Muscle of leg (tissue), 11 donors: Measurements from ENCODE around the gene ALG1L2. TPM values are rescaled to one million over a fixed set of nuclear protein-coding genes. Genes with fewer than 3 reads are reported as not detected.
"Not testable (repeated sequence)": the region's sequence is repeated elsewhere in the genome, so short reads cannot be mapped to it uniquely, and the experiment has no call there.

Experiments
- DNase-seq: peaks from one replicate; pipeline ENCODE4 v3.0.0; 2013
- H3K27ac ChIP-seq: one replicate; pipeline ENCODE4 v1.5.1; 2013; ENCODE audit warnings: mild to moderate bottlenecking, low read length, control low read depth
- H3K27me3 ChIP-seq: one replicate; pipeline ENCODE4 v1.6.1; 2013; ENCODE audit warnings: low read length; ENCODE audit not compliant: control insufficient read depth, insufficient read depth
- H3K36me3 ChIP-seq: one replicate; pipeline ENCODE4 v1.6.1; 2013; ENCODE audit warnings: low read length; ENCODE audit not compliant: control insufficient read depth, insufficient read depth
- H3K4me1 ChIP-seq: one replicate; pipeline ENCODE4 v1.6.1; 2013; ENCODE audit warnings: low read length; ENCODE audit not compliant: control insufficient read depth, insufficient read depth
- H3K4me3 ChIP-seq: one replicate; pipeline ENCODE4 v1.5.1; 2013; ENCODE audit warnings: low read length, control low read depth
- H3K9me3 ChIP-seq: replicated peaks from 2 replicates; pipeline ENCODE4 v1.6.1; 2013; ENCODE audit warnings: low read depth, low read length; ENCODE audit not compliant: control insufficient read depth
- WGBS: methylation state at CpG from one replicate; pipeline ENCODE4 v1.1.5; 2013; ENCODE audit warnings: missing lambda C conversion rate; ENCODE audit not compliant: insufficient coverage; 5-methylcytosine and 5-hydroxymethylcytosine counted together
- polyA plus RNA-seq, 8 donors: library from polyadenylated mRNA; unstranded; fragments of 120-200 nt; gene quantifications; one replicate each; pipeline versions ENCODE4 v1.2.1 to v1.2.3, GENCODE V29; 2013; ENCODE audit warnings: inconsistent platforms in 1 of 8, low replicate concordance in 1 of 8; ENCODE audit not compliant: insufficient read length in 8 of 8, insufficient read depth in 1 of 8
- total RNA-seq: library from RNA; stranded (reverse); fragments of 120-200 nt; gene quantifications from one replicate; pipeline ENCODE4 v1.2.4, GENCODE V29; 2013

Gene ALG1L2
- total and polyA plus RNA-seq, 9 donors, result 0.40 to 2.6 (median 1.2) TPM

- not testable (repeated sequence) for H3K4me3 ChIP-seq, DNase-seq, H3K27ac ChIP-seq, H3K36me3 ChIP-seq, H3K27me3 ChIP-seq, H3K9me3 ChIP-seq, H3K4me1 ChIP-seq
- no CpG with 5 or more reads among the region's 6 CpGs for WGBS
These were observed 22.9 kb upstream of the ALG1L2 start for GRCh38 chr3:130058716-130059115.

- not testable (repeated sequence) for H3K27me3 ChIP-seq, H3K36me3 ChIP-seq, H3K4me1 ChIP-seq, H3K4me3 ChIP-seq, DNase-seq, H3K27ac ChIP-seq, H3K9me3 ChIP-seq
- WGBS, result 100% methylated on average over 1 of the region's 1 CpG
These were observed 22.5 kb upstream of the ALG1L2 start for GRCh38 chr3:130059162-130059561.

DNA sequence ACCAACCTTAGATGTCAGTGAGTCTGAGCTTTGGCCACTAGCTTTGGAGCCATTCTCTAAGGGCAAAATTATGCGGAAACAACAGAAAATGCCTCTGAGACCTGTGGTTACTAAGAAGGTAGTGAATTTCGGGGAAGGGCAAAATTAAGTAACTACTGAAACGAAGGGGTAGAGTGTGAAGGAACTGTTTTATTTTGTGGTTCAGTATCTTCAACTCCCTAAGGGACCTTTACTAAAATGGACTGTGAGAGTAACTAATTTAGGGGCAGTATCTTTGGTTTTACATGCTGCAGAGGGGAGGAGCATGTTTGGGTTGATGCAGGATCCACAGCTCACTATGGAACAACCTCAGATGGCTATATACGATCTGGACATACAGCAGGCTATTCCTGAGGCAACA is 8.0 kb upstream of the ALG1L2 start:
- H3K27ac ChIP-seq, result no peak overlapping the region
- no peaks in the 10 kb centered on the region for H3K27me3 ChIP-seq
- H3K4me3 ChIP-seq, result no peak overlapping the region
- no CpG with 5 or more reads among the region's 4 CpGs for WGBS
- no peaks in the 10 kb centered on the region for H3K36me3 ChIP-seq
- no peak for DNase-seq
- H3K9me3 ChIP-seq, result peaks cover 2% of the 10 kb centered on the region
- H3K4me1 ChIP-seq, result no peaks in the 10 kb centered on the region

- H3K4me3 ChIP-seq, result no peak overlapping the region
- no peak for DNase-seq
- H3K27me3 ChIP-seq, result no peaks in the 10 kb centered on the region
- H3K36me3 ChIP-seq, result no peaks in the 10 kb centered on the region
- H3K4me1 ChIP-seq, result peaks cover 8% of the 10 kb centered on the region
- no peak overlapping the region for H3K27ac ChIP-seq
- H3K9me3 ChIP-seq, result no peaks in the 10 kb centered on the region
- no CpG with 5 or more reads among the region's 7 CpGs for WGBS
These were observed 4.0 kb upstream of the ALG1L2 start for GRCh38 chr3:130077636-130078035.

DNA sequence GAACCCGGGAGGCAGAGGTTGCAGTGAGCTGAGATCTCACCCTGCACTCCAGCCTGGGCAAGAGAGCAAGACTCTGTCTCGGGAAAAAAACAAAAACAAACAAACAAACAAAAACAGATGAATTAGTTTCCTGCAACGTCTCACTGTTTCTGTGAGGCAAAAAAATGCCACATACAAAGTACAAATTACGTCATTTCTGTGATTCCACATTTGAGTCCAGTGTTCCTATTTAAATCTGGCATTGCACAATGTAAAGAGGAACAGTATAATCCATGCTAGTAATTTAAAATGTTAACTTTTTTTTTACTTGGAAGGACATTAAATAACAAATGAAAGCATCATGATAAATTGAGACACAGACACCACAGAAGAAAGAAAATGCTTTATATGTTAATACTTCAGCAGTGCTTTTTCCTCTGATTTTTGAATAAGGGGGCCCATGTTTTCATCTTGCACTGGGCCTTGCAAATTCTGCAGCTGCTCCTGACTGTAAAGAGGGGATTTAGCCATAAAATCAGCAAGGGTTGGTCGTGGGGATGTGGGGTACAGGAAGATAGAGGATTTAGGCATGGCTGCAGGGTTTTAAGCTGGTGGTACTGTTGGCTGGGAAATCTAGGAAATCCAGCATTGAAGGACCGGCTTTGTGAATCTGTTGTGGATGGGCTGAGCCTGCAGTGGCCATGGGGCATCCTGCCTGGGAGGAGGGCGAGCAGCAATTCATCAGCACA is 1.9 kb downstream of the ALG1L2 start:
- 39% methylated on average over 2 of the region's 7 CpGs for WGBS

DNA sequence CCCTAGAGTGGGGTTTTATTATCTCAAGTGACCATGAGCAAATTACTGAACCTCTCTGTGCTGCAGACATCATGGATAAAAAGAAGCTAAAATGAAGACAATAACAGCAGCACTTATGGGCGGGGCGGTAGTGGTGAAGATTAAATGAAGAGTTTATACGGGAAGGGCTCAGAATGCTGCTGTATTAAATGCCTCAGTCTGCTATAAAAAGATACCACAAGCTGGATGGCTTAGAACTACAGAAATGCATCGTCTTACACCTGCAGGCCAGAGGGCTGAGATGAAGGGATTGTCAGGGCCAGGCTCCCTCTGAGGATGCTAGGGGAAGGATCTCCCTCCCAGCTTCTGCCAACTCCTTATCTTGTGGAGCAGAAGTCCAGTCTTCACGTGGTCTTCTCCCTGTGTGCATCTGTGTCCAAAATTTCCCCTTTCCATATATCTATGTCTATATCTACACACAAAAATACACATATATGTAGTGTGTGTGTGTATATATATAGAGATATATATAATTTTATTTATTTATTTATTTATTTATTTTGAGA is 2.9 kb downstream of the ALG1L2 start:
- DNase-seq, result no peak
- Histone ChIP-seq H3K4me3 (no peak overlapping the region), H3K4me1 (peaks cover 15% of the 10 kb centered on the region), H3K36me3 (no peaks in the 10 kb centered on the region), H3K9me3 (no peaks in the 10 kb centered on the region), H3K27me3 (no peaks in the 10 kb centered on the region), H3K27ac (no peak overlapping the region)
- no CpG with 5 or more reads among the region's 5 CpGs for WGBS

More for the DNA sequence above, 1.9 kb downstream of the ALG1L2 start:
- H3K9me3 ChIP-seq, H3K4me3 ChIP-seq, DNase-seq, H3K27me3 ChIP-seq, H3K36me3 ChIP-seq: not testable (repeated sequence)
- Histone ChIP-seq H3K4me1 (peaks cover 15% of the 10 kb centered on the region), H3K27ac (peak overlapping the region; percentile 47)

DNA sequence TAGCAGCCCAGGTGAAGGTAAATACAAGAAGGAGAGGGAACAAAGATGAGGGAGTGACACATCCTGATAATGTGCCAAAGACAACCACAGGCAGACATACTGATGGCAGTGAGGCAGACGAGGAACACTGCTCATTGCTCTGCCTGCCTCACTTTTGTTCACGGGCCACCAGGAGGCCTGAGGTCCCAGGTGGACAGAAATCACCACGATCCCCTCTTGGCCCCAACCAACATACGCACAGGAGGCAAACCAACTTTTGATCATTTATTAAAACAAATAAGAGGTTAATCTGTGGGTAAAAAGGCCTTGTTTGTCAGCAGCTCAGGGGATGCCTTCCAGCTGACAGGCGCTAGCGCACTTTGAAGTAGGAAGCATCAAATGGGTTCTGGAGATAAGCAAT is 4.2 kb downstream of the ALG1L2 start:
- H3K27me3 ChIP-seq, result no peaks in the 10 kb centered on the region
- no peak overlapping the region for H3K27ac ChIP-seq
- H3K9me3 ChIP-seq, result no peaks in the 10 kb centered on the region
- no peak for DNase-seq
- H3K4me1 ChIP-seq, result peaks cover 15% of the 10 kb centered on the region
- no CpG with 5 or more reads among the region's 6 CpGs for WGBS
- H3K36me3 ChIP-seq, result no peaks in the 10 kb centered on the region
- no peak overlapping the region for H3K4me3 ChIP-seq

DNA sequence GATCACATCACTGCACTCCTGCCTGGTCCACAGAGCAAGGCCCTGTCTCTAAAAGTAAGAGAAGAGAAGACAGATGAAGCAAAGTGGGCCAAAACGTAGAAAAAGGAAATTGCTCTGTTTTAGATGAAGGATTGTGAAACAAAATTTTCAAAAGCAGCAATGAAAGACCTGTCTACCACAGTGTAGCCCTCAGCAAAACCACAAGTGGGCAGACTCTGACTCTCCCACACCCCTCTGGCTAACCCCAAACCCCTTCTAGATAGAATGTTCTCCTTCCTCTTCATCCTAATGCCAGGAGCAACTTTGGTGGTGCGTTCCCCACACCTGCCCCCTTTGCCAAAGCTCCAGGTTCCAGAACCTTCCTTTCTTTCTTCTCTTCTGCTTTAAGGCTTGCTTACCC is 5.0 kb downstream of the ALG1L2 start:
- H3K4me1 ChIP-seq, H3K9me3 ChIP-seq, DNase-seq, H3K27ac ChIP-seq, H3K36me3 ChIP-seq, H3K4me3 ChIP-seq, H3K27me3 ChIP-seq: not testable (repeated sequence)
- WGBS, result 60% methylated on average over 1 of the region's 2 CpGs

DNA sequence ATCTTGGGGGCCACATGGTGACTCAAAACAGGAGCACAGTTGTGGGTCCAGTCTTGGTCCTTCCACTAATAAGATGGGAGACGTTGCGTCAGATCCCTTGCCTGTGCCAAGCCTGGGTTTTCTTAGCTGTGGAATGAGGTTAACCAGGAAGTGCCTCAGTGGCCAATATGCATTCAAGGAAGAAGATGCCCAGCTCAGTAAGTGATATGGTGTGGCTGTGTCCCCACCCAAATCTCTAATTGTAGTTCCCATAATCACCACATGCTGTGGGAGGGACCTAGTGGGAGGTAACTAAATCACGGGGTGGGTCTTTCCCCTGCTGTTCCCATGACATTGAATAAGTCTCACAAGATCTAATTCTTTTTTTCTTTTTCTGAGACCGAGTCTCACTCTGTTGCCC is 6.4 kb downstream of the ALG1L2 start:
- no peaks in the 10 kb centered on the region for H3K9me3 ChIP-seq
- no peak for DNase-seq
- H3K27ac ChIP-seq, result no peak overlapping the region
- H3K36me3 ChIP-seq, result no peaks in the 10 kb centered on the region
- 64% methylated on average over 3 of the region's 4 CpGs for WGBS
- H3K4me1 ChIP-seq, result peaks cover 7% of the 10 kb centered on the region
- no peaks in the 10 kb centered on the region for H3K27me3 ChIP-seq
- no peak overlapping the region for H3K4me3 ChIP-seq

- not testable (repeated sequence) for H3K4me3 ChIP-seq, H3K36me3 ChIP-seq, H3K27me3 ChIP-seq, DNase-seq, H3K9me3 ChIP-seq, H3K27ac ChIP-seq
- peaks cover 18% of the 10 kb centered on the region for H3K4me1 ChIP-seq
- WGBS, result no CpG with 5 or more reads among the region's 3 CpGs
These were observed 9.1 kb downstream of the ALG1L2 start for GRCh38 chr3:130090681-130091080.
